Retinal pigment epithelial cell (primary cell): Measurements from ENCODE around the gene STK10.

Experiments used
- DNase-seq: peaks from one replicate; pipeline ENCODE4 v3.0.0-alpha.2; 2010; ENCODE audit warnings: low read depth
- H3K4me3 ChIP-seq: 2 replicates; pipeline ENCODE4 v1.5.1; 2011; ENCODE audit warnings: mild to moderate bottlenecking, low read length, control low read depth, moderate library complexity
- TF ChIP-seq, protein P1 (sequence below): conservative IDR thresholded peaks from 2 replicates; pipeline ENCODE4 v1.5.1; 2011; ENCODE audit warnings: low read depth, low read length, control low read depth, inconsistent platforms

Gene STK10

DNA sequence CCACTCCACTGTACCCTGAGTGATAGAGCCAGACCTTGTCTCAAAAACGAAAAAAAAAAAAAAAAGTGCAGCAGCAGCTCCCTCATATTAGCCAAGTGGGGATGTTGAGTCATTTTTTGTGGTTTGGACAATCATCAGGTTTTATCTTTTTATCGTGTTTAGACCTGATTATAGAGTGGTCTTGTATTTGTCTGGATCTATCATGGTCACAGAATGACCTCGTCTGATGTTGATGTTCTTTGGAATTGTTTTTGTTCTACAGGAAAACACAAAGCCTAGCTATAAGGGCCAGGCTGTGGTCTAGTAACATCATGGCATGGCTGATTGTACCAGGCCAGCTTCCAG, 179.9 kb downstream of the STK10 start:
- H3K4me3 ChIP-seq, result no peak overlapping the region
- no peak for DNase-seq
- TF ChIP-seq, protein P1, sequence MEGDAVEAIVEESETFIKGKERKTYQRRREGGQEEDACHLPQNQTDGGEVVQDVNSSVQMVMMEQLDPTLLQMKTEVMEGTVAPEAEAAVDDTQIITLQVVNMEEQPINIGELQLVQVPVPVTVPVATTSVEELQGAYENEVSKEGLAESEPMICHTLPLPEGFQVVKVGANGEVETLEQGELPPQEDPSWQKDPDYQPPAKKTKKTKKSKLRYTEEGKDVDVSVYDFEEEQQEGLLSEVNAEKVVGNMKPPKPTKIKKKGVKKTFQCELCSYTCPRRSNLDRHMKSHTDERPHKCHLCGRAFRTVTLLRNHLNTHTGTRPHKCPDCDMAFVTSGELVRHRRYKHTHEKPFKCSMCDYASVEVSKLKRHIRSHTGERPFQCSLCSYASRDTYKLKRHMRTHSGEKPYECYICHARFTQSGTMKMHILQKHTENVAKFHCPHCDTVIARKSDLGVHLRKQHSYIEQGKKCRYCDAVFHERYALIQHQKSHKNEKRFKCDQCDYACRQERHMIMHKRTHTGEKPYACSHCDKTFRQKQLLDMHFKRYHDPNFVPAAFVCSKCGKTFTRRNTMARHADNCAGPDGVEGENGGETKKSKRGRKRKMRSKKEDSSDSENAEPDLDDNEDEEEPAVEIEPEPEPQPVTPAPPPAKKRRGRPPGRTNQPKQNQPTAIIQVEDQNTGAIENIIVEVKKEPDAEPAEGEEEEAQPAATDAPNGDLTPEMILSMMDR, result no peak

GRCh38 chr5:172007175-172008110, 180.6 kb downstream of the STK10 start:
- no peak for DNase-seq
- TF ChIP-seq, protein P1, result no peak

DNA sequence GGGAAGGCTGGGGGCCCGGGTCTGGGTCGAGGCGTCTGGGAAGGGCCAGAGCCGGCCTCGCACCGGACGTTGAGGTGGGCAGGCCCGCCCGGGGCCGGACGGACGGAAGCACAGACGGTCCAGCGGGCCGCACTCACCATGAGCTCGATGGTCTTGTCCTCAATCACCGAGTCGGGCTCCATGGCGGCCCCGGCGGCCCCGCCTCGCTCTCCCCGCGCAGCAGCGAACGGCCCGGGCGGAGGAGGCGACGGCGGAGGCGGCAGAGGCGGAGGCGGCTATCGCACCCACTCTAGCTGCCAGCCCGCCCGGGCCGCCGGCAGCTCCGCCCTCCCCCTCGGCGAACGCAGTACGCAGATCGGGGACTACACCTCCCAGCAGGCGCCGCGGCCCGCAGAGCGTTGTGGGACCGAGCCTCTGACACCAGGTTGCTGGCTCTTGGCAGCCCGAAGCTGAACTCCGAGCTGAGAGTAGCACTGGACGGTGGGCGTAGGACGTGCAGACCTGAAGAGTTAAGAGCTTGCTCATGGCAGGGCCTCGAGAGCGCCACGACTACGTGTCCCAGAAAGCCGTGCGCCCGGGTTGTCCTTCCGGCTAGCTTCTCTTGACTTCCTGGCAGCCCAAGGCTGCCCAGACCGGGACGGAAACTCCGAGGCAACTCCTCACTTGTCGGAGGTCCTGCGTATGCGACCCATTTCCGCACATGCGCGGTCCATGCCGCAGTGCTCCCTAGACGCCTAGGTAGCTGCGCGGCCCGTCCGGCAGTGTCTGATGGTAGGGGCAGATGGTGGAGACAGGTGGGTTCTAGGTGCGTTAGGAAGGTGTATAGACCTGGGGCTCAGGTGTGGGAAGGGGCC, 181.5 kb downstream of the STK10 start, which contains the start of gene FBXW11:
Gene FBXW11 (minus strand): TSS at position 318 of the 854 bp plus-strand sequence. CDS start 136 bp downstream, at position 182.
- H3K4me3 ChIP-seq, result peak within 1 kb of the TSS; percentile 95
- TF ChIP-seq, protein P1, result no peak
- peak; percentile 91 for DNase-seq

More at GRCh38 chr5:172007175-172008110, 180.6 kb downstream of the STK10 start:
- peak overlapping the region; percentile 95 for H3K4me3 ChIP-seq

DNA sequence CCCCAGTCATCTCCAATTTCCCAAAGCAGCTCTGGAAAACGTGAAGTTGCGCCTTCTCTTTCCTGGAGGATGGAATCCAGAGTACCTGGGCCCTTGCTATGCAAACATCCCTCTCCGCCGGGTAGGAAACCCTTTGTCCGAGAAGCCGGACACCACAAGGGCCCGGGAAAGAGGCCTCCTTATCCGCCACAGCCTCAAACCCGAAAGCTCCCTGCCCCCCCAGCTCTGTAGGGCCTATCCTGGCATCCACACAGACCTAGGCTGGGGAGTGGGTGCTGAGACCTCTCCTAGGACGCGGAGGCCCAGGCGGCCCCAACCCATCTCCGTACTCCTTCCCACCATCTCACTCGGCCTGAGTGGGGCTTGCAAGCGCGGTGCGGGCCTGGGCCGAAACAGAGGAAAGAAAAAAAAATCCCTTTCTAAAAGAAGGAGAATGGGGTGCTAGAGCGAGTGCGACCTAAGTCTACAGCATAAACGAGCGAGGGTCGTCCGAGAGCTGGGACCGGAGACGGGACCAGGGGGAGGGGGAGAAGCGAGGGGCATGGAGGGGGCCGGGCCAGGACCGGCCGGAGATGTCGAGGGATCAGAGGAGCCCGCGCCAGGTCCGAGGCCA, 182.2 kb downstream of the STK10 start:
- TF ChIP-seq, protein P1, result no peak
- H3K4me3 ChIP-seq, result peak overlapping the region; percentile 95
- DNase-seq, result no peak

GRCh38 chr5:172004824-172005237, 183.2 kb downstream of the STK10 start:
- H3K4me3 ChIP-seq, result peak overlapping the region; percentile 95
- DNase-seq, result no peak
- TF ChIP-seq, protein P1, result no peak

GRCh38 chr5:172003746-172004145, 184.3 kb downstream of the STK10 start:
- H3K4me3 ChIP-seq, result no peak overlapping the region
- DNase-seq, result no peak
- TF ChIP-seq, protein P1, result no peak
